ENCODE data around the gene ARHGAP4.

ARHGAP4 gene

DNA sequence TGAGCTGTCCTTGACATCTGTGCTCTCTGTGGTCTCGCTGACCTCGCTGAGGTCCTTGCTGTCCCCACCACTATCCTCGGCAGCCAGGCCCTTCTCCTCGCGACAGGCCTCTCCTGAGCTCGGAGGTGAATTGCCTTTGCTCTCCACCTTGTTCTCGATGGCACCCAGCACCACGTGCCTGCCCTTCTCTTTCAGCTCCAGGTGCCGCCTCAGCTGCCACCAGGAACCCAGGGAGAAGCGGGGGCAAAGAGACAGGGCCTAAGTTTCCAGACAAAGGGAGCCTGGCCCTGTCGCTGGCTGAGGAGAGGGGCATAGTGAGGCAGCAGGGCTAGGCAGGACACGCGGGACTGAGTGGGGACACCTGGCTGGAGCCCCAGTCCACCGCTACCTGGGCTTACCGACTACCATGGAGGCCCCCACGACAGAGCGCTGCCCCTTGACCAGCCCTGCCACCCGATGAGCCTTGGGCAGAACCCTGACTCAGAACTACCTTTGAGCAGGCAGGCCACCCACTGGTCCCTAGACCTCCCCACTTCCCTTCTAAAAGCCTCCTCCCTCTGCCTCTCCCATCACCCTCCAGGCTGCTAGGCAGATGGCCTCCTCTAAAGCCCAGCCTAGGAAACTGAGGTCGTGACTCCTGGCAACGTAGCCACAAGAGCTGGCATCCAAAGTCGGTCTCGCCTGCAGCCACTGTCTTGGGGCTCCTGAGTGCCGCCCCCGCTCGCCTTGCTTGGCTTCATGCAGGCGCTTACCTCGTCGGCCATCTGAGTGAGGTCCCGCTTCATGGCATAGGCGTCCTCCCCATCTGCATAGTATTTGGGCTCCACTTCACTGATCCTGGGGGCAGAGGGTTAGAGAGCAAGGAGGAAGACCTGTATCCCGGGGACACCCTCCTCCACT is 4.2 kb upstream of the ARHGAP4 start:
- Histone ChIP-seq H3K9me3 (ENCODE audit: control insufficient read depth, insufficient read depth, low read length) (no peaks in the 10 kb centered on the region), H3K4me1 (ENCODE audit: insufficient read depth, low read length) (peaks cover 2% of the 10 kb centered on the region; the same call in 1 of the 2 replicates), H3K9ac (ENCODE audit: low read depth, low read length) (no peak overlapping the region)

DNA sequence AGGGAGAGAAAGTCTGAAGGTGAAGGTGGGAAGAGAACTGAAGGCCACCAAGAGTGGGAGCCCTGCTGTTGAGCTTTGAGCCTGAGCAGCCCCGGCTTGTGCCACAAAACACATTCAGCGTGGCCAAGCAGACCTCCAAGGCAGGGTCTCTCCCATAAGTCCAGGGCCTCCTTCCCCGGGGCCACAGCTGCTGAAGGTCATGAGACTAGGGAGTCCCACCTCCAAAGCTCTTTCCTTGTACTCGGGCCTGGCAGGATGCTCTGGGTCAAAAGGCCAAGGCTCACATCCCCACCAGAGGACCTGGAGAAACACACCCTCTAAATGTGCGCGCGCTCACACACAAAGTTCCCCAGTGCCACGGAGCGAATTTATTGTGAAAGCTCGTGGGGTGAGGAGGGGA is 3.5 kb upstream of the ARHGAP4 start:
- Histone ChIP-seq H3K36me3 (ENCODE audit: insufficient read depth, low read length) (peaks cover 13% of the 10 kb centered on the region), H3K9me3 (ENCODE audit: control insufficient read depth, insufficient read depth, low read length) (no peaks in the 10 kb centered on the region), H3K4me1 (ENCODE audit: insufficient read depth, low read length) (peaks cover 9% of the 10 kb centered on the region), H3K9ac (ENCODE audit: low read depth, low read length) (no peak overlapping the region)

More for the DNA sequence above, 4.2 kb upstream of the ARHGAP4 start:
- H3K36me3 ChIP-seq (ENCODE audit: insufficient read depth, low read length) = peaks cover 13% of the 10 kb centered on the region

DNA sequence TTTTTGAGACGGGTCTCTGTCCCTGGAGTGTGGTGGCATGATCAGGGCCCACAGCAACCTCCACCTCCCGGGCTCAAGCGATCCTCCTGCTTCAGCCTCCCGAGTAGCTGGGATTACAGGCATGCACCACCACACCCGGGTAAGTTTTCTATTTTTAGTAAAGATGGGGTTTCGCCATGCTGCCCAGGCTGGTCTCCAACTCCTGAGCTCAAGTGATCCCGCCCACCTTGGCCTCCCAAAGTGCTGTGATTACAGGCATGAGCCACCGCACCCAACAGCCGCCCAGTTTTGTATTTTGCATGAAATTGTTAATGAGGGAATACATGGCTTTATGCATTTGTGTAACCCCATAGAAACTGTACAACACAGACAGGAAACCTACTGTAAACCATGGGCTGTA is 2.8 kb upstream of the ARHGAP4 start:
- Histone ChIP-seq H3K9ac (ENCODE audit: low read depth, low read length) (no peak overlapping the region; the same call in 1 of the 2 replicates), H3K9me3 (ENCODE audit: control insufficient read depth, insufficient read depth, low read length) (no peaks in the 10 kb centered on the region), H3K4me1 (ENCODE audit: insufficient read depth, low read length) (peaks cover 14% of the 10 kb centered on the region), H3K36me3 (ENCODE audit: insufficient read depth, low read length) (peaks cover 13% of the 10 kb centered on the region)

GRCh38 chrX:153927922-153928760 is 2.1 kb upstream of the ARHGAP4 start:
- peaks cover 14% of the 10 kb centered on the region for H3K4me1 ChIP-seq (ENCODE audit: insufficient read depth, low read length)
- H3K9ac ChIP-seq (ENCODE audit: low read depth, low read length) = peak overlapping the region; percentile 63
- H3K9me3 ChIP-seq (ENCODE audit: control insufficient read depth, insufficient read depth, low read length) = no peaks in the 10 kb centered on the region
- H3K36me3 ChIP-seq (ENCODE audit: insufficient read depth, low read length) = peaks cover 8% of the 10 kb centered on the region

DNA sequence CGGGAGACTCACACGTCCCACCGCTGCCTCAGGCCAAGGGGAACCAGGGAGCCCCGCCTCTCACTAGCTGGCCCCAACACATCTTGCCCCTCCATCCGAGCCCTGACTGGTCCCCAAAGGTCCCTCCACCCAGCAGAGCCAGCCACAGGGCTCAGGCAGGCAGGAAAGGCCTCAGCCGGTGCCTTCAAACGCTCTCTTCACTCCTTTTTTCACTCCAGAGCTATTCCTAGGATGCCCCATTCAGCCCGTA is 1.5 kb upstream of the ARHGAP4 start:
- Histone ChIP-seq H3K36me3 (ENCODE audit: insufficient read depth, low read length) (0 out of 2 replicates have a peak, but pooled peaks cover 5% of the 10 kb centered on the region), H3K9me3 (ENCODE audit: control insufficient read depth, insufficient read depth, low read length) (no peaks in the 10 kb centered on the region), H3K9ac (ENCODE audit: low read depth, low read length) (peak overlapping the region; percentile 63), H3K4me1 (ENCODE audit: insufficient read depth, low read length) (peaks cover 14% of the 10 kb centered on the region)

GRCh38 chrX:153926858-153927671 is 1.0 kb upstream of the ARHGAP4 start:
- H3K9ac ChIP-seq (ENCODE audit: low read depth, low read length) = peak overlapping the region; percentile 63
- H3K36me3 ChIP-seq (ENCODE audit: insufficient read depth, low read length) = 0 out of 2 replicates have a peak, but pooled peaks cover 3% of the 10 kb centered on the region
- peaks cover 14% of the 10 kb centered on the region for H3K4me1 ChIP-seq (ENCODE audit: insufficient read depth, low read length)
- H3K9me3 ChIP-seq (ENCODE audit: control insufficient read depth, insufficient read depth, low read length) = no peaks in the 10 kb centered on the region

DNA sequence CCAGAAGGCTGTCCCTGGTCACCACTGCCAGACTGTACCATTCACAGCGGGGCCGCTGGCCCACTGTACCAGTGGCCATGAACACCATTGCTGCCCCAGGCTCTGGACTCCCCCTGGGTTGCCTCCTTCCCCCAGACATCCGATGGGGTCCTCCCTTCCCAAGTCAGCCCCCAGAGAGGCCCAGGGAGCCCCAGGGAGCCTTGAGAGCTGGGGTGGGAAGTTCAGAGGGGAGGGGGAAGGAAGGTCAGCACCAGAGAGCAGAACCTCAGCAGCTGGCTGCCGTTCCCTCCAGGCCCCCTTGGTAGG is 441 bp upstream of the ARHGAP4 start:
- peaks cover 14% of the 10 kb centered on the region for H3K4me1 ChIP-seq (ENCODE audit: insufficient read depth, low read length)
- no peaks in the 10 kb centered on the region for H3K36me3 ChIP-seq (ENCODE audit: insufficient read depth, low read length)
- H3K9ac ChIP-seq (ENCODE audit: low read depth, low read length) = peak overlapping the region; percentile 63
- H3K9me3 ChIP-seq (ENCODE audit: control insufficient read depth, insufficient read depth, low read length) = no peaks in the 10 kb centered on the region

DNA sequence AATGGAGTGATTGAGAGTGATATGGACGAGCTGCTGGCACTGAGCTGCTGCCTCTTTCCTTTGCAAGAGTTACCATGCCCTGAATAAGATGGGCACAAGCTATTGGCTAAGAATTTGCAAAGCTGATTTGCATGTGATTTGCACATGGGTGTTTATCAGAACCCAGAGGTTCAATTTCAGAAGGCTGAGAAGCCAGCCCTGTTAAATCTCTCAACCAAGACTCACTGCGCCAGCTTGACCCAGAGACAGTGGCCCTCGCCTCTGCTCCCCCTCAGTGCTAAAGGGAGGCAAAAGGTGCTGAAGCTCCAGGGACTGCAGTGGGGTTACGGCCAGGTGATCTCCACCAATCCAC is 701 bp downstream of the ARHGAP4 start:
- H3K9ac ChIP-seq (ENCODE audit: low read depth, low read length) = peak overlapping the region; percentile 63; the same call in 1 of the 2 replicates
- H3K36me3 ChIP-seq (ENCODE audit: insufficient read depth, low read length) = no peaks in the 10 kb centered on the region
- H3K9me3 ChIP-seq (ENCODE audit: control insufficient read depth, insufficient read depth, low read length) = no peaks in the 10 kb centered on the region
- H3K4me1 ChIP-seq (ENCODE audit: insufficient read depth, low read length) = peaks cover 14% of the 10 kb centered on the region

DNA sequence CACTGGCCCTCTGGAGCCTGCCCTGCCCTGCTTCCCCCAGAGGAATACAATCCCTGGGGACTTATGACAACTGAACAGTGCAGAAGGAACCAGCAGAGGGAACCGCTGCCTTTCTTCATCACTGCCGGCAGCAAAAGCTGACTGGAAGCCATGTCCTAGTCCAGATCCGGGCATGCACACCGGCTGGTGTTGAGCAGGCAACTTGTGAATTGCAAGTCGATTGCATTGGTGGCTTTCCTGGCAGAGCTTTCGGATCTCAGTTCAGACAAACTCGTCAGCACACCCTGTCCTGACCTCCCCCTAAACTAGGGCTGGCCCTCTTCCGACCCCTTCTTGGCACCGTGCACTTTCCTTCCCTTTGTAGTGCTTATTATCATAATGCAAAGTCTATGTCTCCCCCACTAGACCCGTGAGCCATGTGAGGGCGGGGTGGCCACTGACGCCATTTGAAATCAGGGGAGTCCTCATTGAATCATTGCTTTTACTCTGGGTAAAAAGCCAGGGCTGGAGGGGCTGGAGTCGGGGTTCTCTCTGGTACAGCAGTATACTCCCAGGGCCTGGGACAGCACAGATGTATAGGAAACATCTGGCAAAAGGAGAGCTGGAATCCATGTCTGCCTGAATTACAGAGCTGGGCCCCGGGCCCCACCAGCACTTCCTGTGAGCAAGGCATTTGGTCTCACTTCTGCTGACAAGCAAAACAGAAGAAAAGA is 1.8 kb downstream of the ARHGAP4 start:
- H3K36me3 ChIP-seq (ENCODE audit: insufficient read depth, low read length) = peaks cover 2% of the 10 kb centered on the region; the same call in 1 of the 2 replicates
- peaks cover 14% of the 10 kb centered on the region for H3K4me1 ChIP-seq (ENCODE audit: insufficient read depth, low read length)
- no peak overlapping the region for H3K9ac ChIP-seq (ENCODE audit: low read depth, low read length)
- no peaks in the 10 kb centered on the region for H3K9me3 ChIP-seq (ENCODE audit: control insufficient read depth, insufficient read depth, low read length)

GRCh38 chrX:153922932-153923857 is 2.9 kb downstream of the ARHGAP4 start:
- no peaks in the 10 kb centered on the region for H3K9me3 ChIP-seq (ENCODE audit: control insufficient read depth, insufficient read depth, low read length)
- H3K36me3 ChIP-seq (ENCODE audit: insufficient read depth, low read length) = peaks cover 2% of the 10 kb centered on the region; the same call in 1 of the 2 replicates
- no peak overlapping the region for H3K9ac ChIP-seq (ENCODE audit: low read depth, low read length)
- H3K4me1 ChIP-seq (ENCODE audit: insufficient read depth, low read length) = peaks cover 14% of the 10 kb centered on the region

GRCh38 chrX:153921511-153922446 is 4.3 kb downstream of the ARHGAP4 start:
- H3K9me3 ChIP-seq (ENCODE audit: control insufficient read depth, insufficient read depth, low read length) = no peaks in the 10 kb centered on the region
- H3K4me1 ChIP-seq (ENCODE audit: insufficient read depth, low read length) = peaks cover 14% of the 10 kb centered on the region
- H3K9ac ChIP-seq (ENCODE audit: low read depth, low read length) = no peak overlapping the region
- H3K36me3 ChIP-seq (ENCODE audit: insufficient read depth, low read length) = peaks cover 2% of the 10 kb centered on the region; the same call in 1 of the 2 replicates

- no peak overlapping the region for H3K9ac ChIP-seq (ENCODE audit: low read depth, low read length)
Observed at GRCh38 chrX:153921070-153921469, 5.0 kb downstream of the ARHGAP4 start.

More at GRCh38 chrX:153921070-153921469, 5.0 kb downstream of the ARHGAP4 start:
- Histone ChIP-seq H3K9me3 (ENCODE audit: control insufficient read depth, insufficient read depth, low read length) (no peaks in the 10 kb centered on the region), H3K4me1 (ENCODE audit: insufficient read depth, low read length) (peaks cover 14% of the 10 kb centered on the region), H3K36me3 (ENCODE audit: insufficient read depth, low read length) (peaks cover 2% of the 10 kb centered on the region; the same call in 1 of the 2 replicates)

Measured in ES-I3 (cell line).